Left ventricle myocardium inferior (tissue), 1 donor: ENCODE data around the gene HOXD10. TPM values are rescaled to one million over a fixed set of nuclear protein-coding genes. Genes with fewer than 3 reads are reported as not detected.

Experiments
- DNase-seq: peaks from one replicate; pipeline ENCODE4 v3.0.0-alpha.2; 2020
- H3K27ac ChIP-seq: fragments of 200-600 bp; replicated peaks from 2 replicates; pipeline ENCODE4 v1.8.0; 2021
- H3K27me3 ChIP-seq: fragments of 200-600 bp; 2 replicates; pipeline ENCODE4 v1.8.0; 2021; ENCODE audit warnings: low read depth
- H3K36me3 ChIP-seq: fragments of 200-600 bp; 2 replicates; pipeline ENCODE4 v1.8.0; 2021
- H3K4me1 ChIP-seq: fragments of 200-600 bp; 2 replicates; pipeline ENCODE4 v1.8.0; 2021
- H3K4me3 ChIP-seq: fragments of 200-600 bp; 2 replicates; pipeline ENCODE4 v1.8.0; 2021; ENCODE audit warnings: mild to moderate bottlenecking, moderate library complexity
- H3K9me3 ChIP-seq: fragments of 200-600 bp; replicated peaks from 2 replicates; pipeline ENCODE4 v1.8.0; 2021
- CTCF ChIP-seq: fragments of 200-600 bp; IDR thresholded peaks from 2 replicates; pipeline ENCODE4 v1.8.0; 2021; ENCODE audit warnings: antibody characterized with exemption, mild to moderate bottlenecking, borderline replicate concordance
- intact Hi-C: fragments of 100-400 bp; cut with micrococcal nuclease; formaldehyde crosslinking; loops from one replicate; pipeline ENCODE4 v1.11.0; 2022
- total RNA-seq: library from RNA; stranded (reverse); fragmentation: NEBNext Ultra II Directional; extraction: Animal tissue kit (Norgen Biotek cat#: 25700); gene quantifications from one replicate; pipeline ENCODE4 v1.2.1, GENCODE V29; 2021
- donor health status: DM: no; HTN: yes; CAD: no; lungs with severe emphysema.

Gene HOXD10
- total RNA-seq, 1 donor from 2014 or later, result not detected

GRCh38 chr2:176112375-176113302 lies 3.9 kb upstream of the HOXD10 start:
- no peak overlapping the region for H3K4me3 ChIP-seq
- intact Hi-C loops, result no loop called here

GRCh38 chr2:176114120-176114929 lies 2.3 kb upstream of the HOXD10 start:
- peaks cover under 1% of the 10 kb centered on the region for H3K4me1 ChIP-seq
- intact Hi-C loops, result no loop called here
- no peak overlapping the region for H3K27ac ChIP-seq
- DNase-seq, result no peak
- no peak for TF ChIP-seq CTCF
- H3K4me3 ChIP-seq, result no peak overlapping the region
- H3K36me3 ChIP-seq, result no peaks in the 10 kb centered on the region
- peaks cover 100% of the 10 kb centered on the region for H3K27me3 ChIP-seq
- H3K9me3 ChIP-seq, result no peaks in the 10 kb centered on the region

More at GRCh38 chr2:176112375-176113302, 3.9 kb upstream of the HOXD10 start:
- H3K9me3 ChIP-seq, result no peaks in the 10 kb centered on the region
- no peak for TF ChIP-seq CTCF
- peaks cover 17% of the 10 kb centered on the region for H3K4me1 ChIP-seq
- H3K27me3 ChIP-seq, result peaks cover 100% of the 10 kb centered on the region
- no peak overlapping the region for H3K27ac ChIP-seq
- no peak for DNase-seq
- H3K36me3 ChIP-seq, result no peaks in the 10 kb centered on the region

GRCh38 chr2:176114930-176115625 lies 1.5 kb upstream of the HOXD10 start:
- Histone ChIP-seq H3K27ac (no peak overlapping the region), H3K9me3 (no peaks in the 10 kb centered on the region), H3K4me3 (no peak overlapping the region), H3K36me3 (no peaks in the 10 kb centered on the region), H3K4me1 (no peaks in the 10 kb centered on the region), H3K27me3 (peaks cover 100% of the 10 kb centered on the region)
- intact Hi-C loops, result no loop called here
- TF ChIP-seq CTCF, result no peak
- no peak for DNase-seq

GRCh38 chr2:176117162-176117822 lies 714 bp downstream of the HOXD10 start:
- Histone ChIP-seq H3K27me3 (peaks cover 100% of the 10 kb centered on the region), H3K4me1 (peaks cover 3% of the 10 kb centered on the region), H3K4me3 (no peak overlapping the region), H3K36me3 (no peaks in the 10 kb centered on the region), H3K9me3 (no peaks in the 10 kb centered on the region), H3K27ac (no peak overlapping the region)
- intact Hi-C loops, result no loop called here
- no peak for DNase-seq
- TF ChIP-seq CTCF, result no peak
